Stimulated activated CD4-positive, alpha-beta T cell treated with anti-CD3 and anti-CD28 coated beads, TNF-alpha, amount 100 ng/mL, for 1 hour (primary cell): ENCODE measurements around the gene ABLIM2.

Source experiments
- DNase-seq, 3 donors: peaks; one replicate each; pipeline ENCODE4 v3.0.0-alpha.2; 2020; ENCODE audit warnings: low read depth in 3 of 3, low spot score in 1 of 3

The ABLIM2 gene

GRCh38 chr4:7967063-7967440 lies 191.6 kb downstream of the ABLIM2 start:
- no peak for DNase-seq

DNA sequence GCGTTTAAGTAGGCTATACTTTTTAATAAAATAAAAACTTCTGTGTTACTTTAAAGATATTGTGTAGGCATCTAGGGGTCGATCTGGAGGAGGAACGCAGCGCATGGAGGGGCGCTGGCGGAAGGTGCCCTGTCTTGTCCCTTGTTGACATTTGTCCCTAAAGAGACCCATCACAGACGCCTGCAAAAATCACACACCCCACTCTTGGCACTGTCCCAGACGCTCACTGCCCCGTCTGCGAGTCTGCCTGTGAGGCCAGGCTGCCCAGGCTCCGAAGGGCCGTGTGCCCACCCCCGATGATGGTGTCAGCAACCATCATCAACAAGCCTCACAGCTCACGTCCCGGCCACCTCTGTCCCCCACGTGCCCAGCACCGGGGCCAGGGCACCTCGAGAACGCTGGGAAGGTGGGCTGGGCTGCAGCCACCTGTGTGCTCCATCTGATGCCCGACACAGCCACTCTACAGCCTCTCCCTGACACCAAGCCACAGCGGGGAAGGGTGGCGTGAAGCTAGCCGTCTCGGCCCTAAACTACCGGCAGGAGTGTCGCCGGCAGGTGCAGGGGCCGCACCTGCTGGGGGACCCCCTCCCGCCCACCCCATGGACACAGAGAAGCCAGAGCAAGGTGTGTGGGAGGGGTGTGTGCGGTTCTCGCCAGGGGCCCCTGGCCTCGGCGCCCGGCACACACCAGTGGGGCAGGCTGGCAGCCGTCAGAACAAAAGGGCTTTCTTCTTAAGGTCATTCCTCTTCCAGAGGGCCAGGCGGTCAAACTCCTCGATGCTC lies 192.1 kb downstream of the ABLIM2 start:
- no peak for DNase-seq

- DNase-seq: peak in 2 of 3 donors; percentile 23 to 30
These were observed 193.5 kb downstream of the ABLIM2 start for GRCh38 chr4:7964890-7965662.

DNA sequence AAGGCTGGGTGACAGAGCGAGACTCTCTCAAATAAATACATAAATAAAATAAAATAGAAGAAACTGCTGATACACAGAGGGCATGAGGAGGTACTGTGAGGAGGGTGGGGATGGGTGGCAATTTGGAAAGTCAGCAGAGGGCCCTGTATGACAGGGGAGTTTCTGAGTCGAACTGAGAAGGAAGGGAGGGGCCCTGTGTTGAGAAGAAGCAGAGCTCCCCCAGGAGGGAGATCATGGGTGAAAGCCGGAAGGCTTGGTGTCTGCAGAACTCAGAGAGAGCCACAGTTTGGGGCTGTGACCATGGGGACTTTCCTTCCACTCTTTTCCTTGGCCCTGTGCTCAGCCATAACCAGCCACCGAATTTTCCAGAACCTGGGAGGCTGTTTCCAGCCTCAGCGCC lies 194.2 kb downstream of the ABLIM2 start:
- DNase-seq: no peak

- no peak for DNase-seq
These were observed 194.9 kb downstream of the ABLIM2 start for GRCh38 chr4:7963691-7964090.

GRCh38 chr4:7962609-7963508 lies 195.8 kb downstream of the ABLIM2 start:
- DNase-seq: no peak

- no peak for DNase-seq
These were observed 197.6 kb downstream of the ABLIM2 start for GRCh38 chr4:7960790-7961655.

DNA sequence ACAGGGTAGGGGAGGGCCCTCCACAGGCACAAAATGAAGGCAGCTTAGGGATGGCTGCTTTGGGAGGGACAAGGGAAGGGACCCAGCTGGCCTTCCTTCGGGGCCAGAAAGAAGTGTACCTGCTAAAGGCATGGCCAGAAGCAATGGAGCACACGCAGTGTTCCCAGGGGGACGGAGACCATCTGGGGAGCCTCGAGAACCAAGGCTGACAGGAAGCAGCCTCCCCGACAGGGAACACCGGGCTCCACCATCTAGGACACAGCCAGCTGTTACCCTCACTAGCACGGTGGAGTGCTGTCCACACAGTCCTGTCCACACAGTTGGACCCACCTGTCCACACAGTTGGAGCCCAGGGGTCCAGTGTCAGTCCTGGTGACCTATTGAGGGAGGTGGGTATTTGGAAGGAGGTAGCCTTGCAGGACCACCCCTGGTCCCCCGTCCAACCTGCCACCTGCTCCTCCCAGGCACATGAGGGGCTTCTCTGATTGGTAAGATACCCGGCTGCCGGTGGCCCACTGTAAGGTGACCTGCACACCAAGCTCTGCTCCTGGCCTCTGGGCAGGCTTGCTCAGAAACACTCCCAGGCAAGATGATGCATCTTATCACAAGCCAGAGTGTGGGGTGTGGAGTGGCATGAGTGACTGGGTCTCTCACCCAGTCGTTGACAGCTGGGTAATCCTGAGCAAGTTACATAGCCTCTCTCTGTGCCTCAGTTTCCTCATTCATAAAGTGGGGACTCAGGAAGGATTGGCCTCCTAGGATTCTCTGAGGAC lies 198.4 kb downstream of the ABLIM2 start:
- DNase-seq: no peak

DNA sequence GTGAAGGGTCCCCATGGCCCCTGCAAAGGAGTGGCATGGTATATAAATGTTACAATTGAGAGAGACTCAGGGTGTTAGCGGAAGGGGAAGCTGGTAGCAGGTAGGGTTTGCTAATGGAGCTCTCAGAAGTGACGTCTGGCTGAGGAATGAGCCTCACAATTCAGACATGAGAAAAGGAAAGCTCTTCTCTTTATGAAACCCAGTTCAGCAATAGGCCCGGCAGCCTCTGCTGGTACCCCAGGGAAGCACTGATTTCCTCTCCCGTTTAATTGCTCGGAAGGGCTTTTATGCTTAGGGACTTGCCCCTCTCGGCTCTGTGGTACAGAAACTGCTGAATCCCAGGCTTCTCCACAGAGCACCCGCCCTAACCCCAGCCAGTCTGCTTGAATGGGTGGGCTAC lies 199.5 kb downstream of the ABLIM2 start:
- DNase-seq: no peak

GRCh38 chr4:7956934-7957656 lies 201.5 kb downstream of the ABLIM2 start:
- DNase-seq: no peak

- DNase-seq: no peak
These were observed 202.3 kb downstream of the ABLIM2 start for GRCh38 chr4:7956270-7956808.

DNA sequence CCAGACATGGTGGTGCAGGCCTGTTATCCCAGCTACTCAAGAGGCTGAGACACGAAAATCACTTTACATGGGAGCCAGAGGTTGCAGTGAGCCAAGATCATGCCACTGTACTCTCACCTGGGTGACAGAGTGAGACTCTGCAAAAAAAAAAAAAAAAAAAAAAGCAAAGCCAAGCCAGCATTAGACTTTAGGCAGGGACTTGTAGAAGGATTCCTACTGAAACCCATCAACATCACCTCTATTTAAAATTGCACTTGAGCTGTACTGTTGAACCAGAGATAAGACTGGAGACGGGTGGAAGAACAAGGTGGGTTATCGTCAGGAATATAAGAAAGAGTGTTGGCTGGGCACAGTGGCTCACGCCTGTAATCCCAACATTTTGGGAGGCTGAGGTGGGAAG lies 203.2 kb downstream of the ABLIM2 start:
- DNase-seq: no peak

- DNase-seq: no peak
These were observed 206.0 kb downstream of the ABLIM2 start for GRCh38 chr4:7952615-7953014.

DNA sequence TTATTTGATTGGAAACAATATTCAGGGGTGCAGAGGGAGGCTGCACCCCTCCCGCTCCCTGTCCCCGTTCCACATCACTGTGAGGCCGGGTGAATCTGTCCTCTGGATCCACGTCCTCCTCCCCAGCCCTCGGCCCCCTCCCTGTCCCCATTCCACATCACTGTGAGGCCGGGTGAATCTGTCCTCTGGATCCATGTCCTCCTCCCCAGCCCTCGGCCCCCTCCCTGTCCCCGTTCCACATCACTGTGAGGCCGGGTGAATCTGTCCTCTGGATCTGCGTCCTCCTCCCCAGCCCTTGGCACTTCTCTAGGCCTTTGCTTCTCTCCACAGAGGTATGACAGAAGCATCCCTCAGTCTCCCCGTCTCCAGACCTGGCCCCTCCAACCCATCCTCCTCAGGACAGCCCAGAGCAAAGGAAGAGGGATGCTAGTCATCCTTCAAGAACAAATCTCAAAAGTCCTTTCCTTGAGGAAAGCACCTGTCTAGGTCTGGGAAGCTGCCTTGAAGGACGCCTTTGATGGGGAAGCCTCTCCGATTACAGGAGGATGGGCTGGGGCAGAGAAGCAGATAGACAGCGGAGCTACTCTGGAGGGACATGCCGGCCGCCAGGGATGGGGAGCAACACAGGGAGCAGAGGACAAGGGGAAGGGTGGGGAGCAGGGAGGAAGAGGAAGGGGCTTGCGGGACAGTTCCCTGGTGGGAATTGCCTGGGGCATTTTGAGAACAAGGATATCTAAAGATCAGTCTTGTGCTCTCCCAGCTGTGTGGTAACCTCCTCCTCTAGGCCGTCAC lies 208.1 kb downstream of the ABLIM2 start:
- no peak for DNase-seq

DNA sequence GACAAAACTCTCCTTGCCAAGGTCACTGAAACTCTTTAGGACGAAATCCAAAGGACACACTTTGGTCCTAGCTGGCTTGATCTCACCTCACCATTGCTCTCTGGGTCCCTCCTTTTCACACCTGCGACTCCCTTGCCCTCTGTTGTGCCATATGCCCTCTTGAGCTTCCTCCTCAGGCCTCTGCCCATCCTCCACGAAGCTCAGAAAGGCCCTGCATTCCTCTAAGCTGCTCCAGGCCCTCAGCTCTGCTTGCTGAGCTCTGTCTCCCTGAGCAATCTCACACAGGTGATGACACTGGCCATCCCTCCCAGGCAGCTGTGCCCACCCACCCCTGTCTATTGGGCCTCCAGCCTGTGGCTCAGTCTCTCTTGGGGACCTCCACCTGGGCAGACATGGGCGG lies 208.9 kb downstream of the ABLIM2 start:
- DNase-seq: no peak

DNA sequence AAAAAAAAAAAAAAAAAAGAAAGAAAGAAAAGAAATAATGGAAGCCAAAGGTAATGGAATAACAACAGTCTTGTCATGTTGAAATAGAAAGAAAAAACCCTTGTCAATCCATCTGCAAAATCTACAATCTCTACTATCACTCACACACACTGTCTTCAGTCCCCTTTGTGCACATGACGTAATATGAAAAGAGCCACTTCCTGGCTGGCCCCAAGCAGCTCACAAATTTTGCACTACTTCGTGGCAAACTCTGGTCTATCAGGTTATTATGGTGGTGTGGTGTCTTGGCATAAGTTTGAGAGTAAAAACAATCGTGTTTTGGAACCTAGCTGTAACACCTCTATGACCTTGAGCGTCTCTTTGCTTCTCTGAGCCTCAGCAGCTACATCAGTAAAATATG lies 210.7 kb downstream of the ABLIM2 start:
- no peak for DNase-seq

GRCh38 chr4:7945709-7946380 lies 212.8 kb downstream of the ABLIM2 start:
- DNase-seq: no peak
